ENCODE results near the gene FAM3A.
A peak's percentile ranks its signal among the peaks of the same experiment; 100 is the strongest.
"Not testable (repeated sequence)": the region's sequence is repeated elsewhere in the genome, so short reads cannot be mapped to it uniquely, and the experiment has no call there.

Gene FAM3A

DNA sequence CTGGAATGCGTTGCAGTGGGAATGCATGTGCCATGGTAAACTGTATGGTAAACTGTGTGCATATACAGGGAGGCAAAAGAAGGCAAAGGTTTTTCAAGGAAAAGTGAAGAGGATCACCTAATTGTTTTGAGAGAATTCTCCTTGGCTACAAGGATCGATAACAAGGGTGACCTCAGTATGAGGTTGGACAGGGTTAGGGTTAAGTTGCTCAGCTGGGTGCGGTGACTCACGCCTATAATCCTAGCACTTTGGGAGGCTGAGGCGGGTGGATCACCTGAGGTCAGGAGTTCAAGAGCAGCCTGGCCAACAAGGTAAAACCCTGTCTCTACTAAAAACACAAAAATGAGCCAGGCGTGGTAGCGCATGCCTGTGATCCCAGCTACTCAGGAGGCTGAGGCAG is 14.6 kb downstream of the FAM3A start:
- DNase-seq: not testable (repeated sequence)

- DNase-seq: not testable (repeated sequence)
Observed at GRCh38 chrX:154496591-154497137, 19.4 kb downstream of the FAM3A start.

DNA sequence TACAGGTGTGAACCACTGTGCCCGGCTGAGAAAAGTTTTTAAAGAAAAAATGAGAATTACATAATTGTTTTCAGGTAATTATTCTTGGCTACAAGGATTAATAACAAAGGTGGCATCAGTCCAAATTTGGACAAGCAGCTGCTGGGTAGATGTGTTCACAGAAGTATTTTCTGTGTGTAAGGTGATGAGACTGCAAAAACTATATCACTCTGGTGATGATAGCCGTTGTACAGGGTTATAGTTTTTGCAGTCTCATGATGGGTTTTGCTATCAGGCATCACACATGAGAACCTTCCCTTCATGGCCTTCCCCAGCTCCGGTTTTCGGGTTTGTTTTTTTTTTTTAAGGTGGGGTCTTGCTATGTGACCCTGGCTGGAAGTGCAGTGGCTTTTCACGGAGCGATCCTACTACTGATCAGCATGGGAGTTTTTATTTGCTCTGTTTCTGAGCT is 20.5 kb downstream of the FAM3A start:
- no peak for DNase-seq

- no peak for DNase-seq
Observed at GRCh38 chrX:154494715-154495114, 21.3 kb downstream of the FAM3A start.

DNA sequence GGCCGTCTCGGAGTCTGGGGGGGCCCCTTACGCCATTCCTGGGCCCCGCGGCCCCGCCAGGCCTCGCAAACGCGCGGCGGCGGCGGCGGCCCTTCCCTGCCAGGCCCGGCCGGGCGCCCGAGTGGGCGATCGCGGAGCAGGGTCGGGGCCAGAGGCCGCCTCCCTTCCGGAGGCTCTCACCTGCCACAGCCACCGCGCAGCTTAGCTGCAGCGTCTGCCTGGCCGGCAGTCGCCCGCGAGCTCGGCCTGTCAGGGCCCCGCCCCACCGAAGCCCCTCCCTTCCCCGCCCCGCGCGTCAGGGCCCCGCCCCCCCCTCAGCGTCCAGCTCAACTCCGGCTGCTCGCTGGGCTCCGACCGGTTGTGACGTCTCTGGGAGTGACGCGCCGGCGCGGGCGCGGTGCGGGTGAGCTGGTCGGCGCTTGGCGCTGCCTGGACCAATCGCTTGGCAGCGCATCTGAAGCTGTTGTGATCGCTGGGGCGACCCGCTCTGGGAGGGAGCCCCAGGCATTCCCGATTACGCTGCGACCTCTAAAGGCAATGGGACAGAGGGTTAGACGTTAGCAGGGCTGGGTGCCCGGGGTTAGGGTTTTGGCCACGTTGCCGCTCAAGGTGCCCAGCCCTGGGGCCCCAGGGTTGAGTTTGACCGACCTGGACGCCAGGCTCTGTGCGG is 25.5 kb downstream of the FAM3A start, which contains the start of gene SLC10A3:
SLC10A3 (minus strand) TSS at position 216 of the 670 bp plus-strand sequence. CDS start 1,689 bp downstream, outside the sequence.
- peak; percentile 42 for DNase-seq

DNA sequence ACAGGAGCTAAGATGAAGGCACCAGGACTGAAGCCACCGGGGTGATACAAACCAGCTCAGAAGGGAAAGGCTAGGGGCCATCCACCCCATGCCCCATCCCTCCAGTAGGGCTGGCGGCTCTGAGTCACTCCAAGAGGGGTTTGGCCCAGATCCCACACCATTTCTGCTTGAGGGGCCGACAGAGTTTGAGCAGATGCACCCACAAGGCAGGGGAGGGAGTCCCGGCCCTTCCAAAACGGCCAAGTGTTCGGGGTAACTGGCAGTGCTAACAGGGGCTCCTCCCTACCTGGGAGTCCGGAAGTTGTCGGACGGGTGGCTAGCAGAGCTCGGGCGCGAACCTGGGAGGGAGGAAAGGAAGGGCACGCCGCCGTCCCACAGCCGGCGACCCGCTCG is 26.0 kb downstream of the FAM3A start:
- DNase-seq: no peak

- no peak for DNase-seq
Observed at GRCh38 chrX:154489182-154489581, 26.9 kb downstream of the FAM3A start.

DNA sequence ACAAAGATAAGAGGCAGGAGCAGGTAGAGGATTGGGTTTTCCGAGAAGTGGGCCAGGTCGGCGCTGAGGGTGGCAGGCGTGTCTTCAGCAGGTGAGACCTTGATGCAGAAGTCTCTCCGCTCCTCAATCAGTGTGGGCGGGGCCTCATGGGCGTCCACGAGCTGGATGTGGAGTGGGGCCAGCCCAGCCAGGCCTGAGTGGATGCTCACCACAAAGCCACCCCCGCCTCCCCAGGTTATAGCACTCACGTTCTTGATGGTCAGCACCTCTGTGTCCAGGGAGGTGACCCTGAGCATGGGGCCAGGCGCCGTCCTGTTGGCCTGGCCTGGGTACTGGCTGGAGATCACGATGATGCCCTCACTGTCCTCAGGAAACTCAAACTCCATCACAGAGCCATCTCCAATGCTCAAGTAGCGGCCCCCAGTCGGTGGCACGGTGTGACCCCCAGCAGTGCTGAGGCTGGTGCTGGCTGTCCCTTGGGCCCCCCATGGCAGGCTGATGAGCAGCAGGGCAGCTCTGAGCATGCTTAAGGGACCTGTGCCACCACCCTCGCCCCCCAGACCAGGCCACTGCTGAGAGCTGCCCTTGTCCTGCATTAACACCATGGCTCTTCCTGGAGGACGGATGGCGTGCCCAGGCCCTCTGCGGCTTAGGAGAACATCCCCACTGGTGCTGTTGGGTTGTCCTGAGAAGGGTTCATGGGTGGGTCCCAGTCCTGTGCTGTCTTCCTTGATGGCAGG is 27.5 kb downstream of the FAM3A start:
- no peak for DNase-seq

GRCh38 chrX:154487518-154488290 is 28.3 kb downstream of the FAM3A start:
- DNase-seq: no peak

- peak; percentile 45 for DNase-seq
Observed at GRCh38 chrX:154486396-154487207, 29.4 kb downstream of the FAM3A start, which contains the start of gene UBL4A. UBL4A (minus strand) TSS chrX:154486615; CDS start chrX:154486584, 31 bp downstream.

DNA sequence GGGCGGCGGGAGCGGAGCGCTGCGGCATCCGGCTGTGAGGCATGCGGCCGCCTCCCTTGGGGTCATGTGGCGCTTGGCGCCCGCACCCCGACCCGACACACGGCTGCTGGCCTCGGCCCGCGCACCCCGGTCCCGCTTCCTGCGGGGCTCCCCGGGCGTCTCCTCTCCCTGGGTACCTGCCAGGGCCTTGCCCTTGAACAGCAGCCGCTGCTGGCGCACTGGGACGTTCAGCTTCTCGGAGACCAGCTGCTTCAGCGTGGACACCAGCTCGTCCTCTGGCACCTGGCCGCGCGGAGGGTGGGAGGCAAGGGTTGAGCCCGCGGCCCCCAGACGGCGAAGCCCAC is 30.0 kb downstream of the FAM3A start:
- no peak for DNase-seq

DNA sequence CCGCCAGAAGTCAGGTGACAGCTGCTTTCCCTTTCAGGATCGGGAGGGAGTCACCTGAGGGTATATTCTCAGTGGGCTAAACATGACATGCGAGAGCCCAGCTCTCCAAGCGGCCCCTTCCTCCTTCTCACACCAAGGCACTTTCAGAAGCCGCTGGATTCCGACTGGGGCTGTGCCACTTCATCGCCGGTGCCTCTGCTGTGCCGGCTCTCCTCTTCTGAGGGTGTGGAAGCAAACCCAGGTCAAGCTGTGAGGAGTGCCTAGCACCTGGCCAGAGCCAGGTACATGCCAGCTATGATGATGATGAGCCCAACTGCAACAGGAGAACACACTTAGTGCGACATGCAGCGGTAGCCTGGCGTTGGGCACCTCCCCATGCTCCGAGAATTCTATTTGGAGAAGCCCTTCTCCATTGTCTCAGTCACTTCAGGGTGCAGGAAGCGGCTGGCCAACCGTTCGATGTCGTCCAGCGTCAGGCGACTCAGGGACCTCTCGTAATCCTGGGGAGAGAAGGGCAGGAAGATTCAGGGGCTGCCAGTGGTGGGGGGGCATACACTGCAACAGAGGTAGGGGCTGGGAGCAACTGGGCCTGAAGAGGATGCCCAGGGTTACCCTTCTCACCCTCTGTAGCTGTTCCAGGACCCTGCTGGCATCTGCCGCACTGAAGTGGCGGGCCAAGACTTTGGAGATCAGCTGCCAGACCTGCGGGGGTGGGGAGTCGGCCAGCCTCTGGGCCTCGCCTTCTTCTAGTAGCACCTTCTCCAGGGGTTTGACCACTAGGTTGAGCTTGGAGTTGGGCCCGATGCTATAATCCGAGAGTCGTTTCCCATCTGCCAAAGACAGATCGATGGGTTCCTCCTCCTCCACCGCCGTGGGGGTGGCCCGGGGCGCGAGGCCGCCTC is 30.6 kb downstream of the FAM3A start:
- DNase-seq: no peak

DNA sequence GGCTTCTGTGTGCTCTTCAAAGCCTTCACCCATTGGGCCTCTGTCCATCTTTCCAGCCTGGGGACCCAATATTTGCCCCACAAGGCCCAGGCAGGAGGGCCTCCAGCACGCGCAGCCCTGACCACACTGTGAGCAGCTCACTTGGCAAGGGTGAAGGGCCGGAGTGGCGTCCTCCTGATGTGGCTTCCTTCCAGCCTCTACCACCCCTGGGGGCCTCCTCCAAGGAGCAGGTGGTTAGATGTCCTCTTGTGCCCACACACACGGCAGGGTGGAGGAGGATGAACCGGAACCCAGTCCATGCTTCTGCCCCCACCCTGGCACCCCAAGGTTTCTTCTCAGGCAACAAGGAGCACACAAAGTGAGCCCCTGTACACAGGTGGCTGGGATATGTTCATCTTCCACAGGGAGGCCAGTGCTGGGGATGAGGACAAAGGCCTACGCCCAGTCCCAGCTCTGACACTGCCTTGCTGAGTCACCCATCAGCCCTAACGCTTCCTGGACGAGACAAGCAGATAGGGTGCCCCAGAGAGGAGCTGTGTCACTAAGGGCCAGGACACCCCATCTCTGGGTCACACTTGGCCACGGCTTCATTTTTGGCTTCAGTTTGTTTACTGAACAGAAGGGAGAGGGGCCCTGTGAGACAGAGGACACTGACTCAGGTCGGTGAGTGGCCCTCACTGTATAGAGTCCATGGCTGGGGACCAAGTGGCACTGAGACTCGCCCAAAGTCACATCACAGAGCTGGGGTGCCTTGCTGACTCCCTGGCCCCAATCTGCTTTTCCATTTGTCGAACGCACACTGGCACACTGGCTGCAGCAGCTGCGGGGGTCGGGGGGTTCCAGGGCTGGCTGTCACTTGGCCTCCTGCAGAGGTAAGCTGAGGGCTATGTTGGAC is 31.5 kb downstream of the FAM3A start:
- DNase-seq: no peak

GRCh38 chrX:154483325-154483724 is 32.7 kb downstream of the FAM3A start:
- no peak for DNase-seq

GRCh38 chrX:154482786-154483185 is 33.2 kb downstream of the FAM3A start:
- DNase-seq: no peak

GRCh38 chrX:154481911-154482601 is 34.0 kb downstream of the FAM3A start:
- no peak for DNase-seq

- no peak for DNase-seq
Observed at GRCh38 chrX:154481195-154481594, 34.8 kb downstream of the FAM3A start.

DNA sequence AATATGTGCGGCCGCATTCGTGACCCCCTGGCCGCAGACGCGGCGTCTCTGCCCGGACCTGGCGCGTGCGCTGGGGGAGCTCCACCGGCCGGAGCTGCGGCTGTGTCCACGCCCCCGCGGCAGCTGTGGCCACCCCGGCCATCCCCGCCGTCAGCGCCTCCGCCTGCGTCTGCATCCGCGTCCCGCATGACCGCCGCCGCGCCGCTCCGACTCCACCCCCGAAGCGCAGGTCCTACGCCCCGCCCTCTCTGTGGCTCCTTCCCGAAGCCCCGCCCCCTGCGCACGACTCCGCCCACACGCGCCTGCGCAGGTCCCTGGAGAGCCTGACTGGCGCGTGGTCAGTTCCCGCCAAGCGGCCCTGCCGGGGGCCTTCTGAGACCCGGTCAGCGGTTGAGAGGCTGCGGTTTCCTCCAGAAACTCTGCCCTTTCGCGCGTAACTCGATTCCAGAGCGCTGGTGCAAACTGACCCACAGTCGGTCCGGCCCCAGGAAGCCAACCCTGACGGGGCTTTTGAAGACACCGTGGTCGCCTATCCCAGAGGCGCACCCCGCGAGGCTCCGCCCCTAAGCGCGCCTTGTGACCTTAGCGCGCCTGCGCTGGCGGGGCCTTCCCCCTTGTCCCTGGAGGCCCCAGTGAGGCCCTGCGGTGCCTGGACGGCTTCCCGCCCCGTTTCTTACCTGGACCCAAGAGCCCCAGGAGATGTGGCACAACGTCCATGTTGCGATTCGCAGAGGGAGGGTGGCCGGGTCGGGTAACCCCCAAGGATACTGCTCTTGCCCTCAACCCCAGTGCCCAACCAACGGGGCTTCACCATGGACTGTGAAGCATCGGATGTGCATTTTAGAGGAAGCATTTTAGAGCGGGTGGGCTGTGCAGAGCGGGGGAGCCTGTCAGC is 37.1 kb downstream of the FAM3A start, which contains the start of gene LAGE3:
LAGE3 (minus strand) TSS at position 554 of the 895 bp plus-strand sequence; CDS start at position 188, 366 bp downstream.
- DNase-seq: peak; percentile 40
